Stimulated activated CD8-positive, alpha-beta memory T cell treated with anti-CD3 and anti-CD28 coated beads, Interleukin-12 subunit alpha, Interleukin-12 subunit beta, amount 100 ng/mL, for 24 hours (primary cell): ENCODE results near the gene RPP38.

Source experiments
- DNase-seq: peaks from one replicate; pipeline ENCODE4 v3.0.0-alpha.2; 2020; ENCODE audit errors: extremely low read depth

The RPP38 gene

DNA sequence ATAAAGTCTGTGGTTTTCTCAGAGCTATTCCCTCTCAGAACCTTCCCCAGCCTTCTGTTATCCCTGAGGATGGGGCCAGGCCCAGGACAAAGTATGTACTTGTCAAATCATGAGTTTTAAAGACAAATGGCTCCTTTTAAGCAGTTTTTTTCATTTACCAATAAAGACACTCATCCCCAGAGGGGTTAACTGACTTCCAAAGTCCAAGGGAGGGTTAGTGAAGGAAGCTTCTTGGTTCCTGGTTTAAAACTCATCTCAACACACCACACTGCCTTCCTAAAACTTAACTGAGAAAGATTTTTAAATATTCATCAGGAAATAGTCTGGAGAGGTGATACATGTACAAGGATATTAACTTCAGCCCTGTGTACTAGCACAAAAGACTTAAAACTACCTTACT is 55.4 kb downstream of the RPP38 start:
- no peak for DNase-seq
